IMR-90 (cell line): ENCODE results near the gene TMBIM6. TPM values are rescaled to one million over a fixed set of nuclear protein-coding genes. Genes with fewer than 3 reads are reported as not detected.

Source experiments
- ATAC-seq: fragments of 200-7000 bp; cut with Tn5 transposase; 2 replicates; pipeline ENCODE4 v1.9.1; 2020; ENCODE audit warnings: low read depth, mild to moderate bottlenecking, moderate library complexity
- BruUV-seq: library from RNA; stranded (reverse); fragments of 400-500 nt; replicated peaks from 2 replicates; lab custom pipeline; 2021; lab: Mats Ljungman, UMichigan
- CTCF ChIA-PET: fragments of 300-600 bp; formaldehyde crosslinking; extraction: SDS; loops from one replicate; lab custom pipeline; 2021; ENCODE audit warnings: antibody characterized with exemption; lab: Yijun Ruan, JAX
- POLR2A ChIA-PET: fragments of 300-600 bp; sonication (Branson Sonifier 250); formaldehyde crosslinking; loops from one replicate; lab custom pipeline; 2022; ENCODE audit warnings: antibody characterized with exemption; ENCODE audit not compliant: unreplicated experiment; lab: Charles Lee
- DNase-seq: peaks from one replicate; pipeline ENCODE4 v3.0.0; 2013
- H2AFZ ChIP-seq: replicated peaks from 2 replicates; pipeline ENCODE3; 2013; ENCODE audit warnings: low read length, mild to moderate bottlenecking; ENCODE audit not compliant: poor library complexity
- H2AK5ac ChIP-seq: 2 replicates; pipeline ENCODE4 v1.6.1; 2013; ENCODE audit warnings: low read depth, low read length, inconsistent platforms
- H2AK9ac ChIP-seq: replicated peaks from 2 replicates; pipeline ENCODE3; 2013; ENCODE audit warnings: mild to moderate bottlenecking, low read depth, low read length, moderate library complexity; ENCODE audit not compliant: poor library complexity
- H2BK120ac ChIP-seq: 2 replicates; pipeline ENCODE4 v1.6.1; 2013; ENCODE audit warnings: low read depth, low read length, inconsistent platforms
- H2BK15ac ChIP-seq: 3 replicates; pipeline ENCODE4 v1.6.1; 2013; ENCODE audit warnings: low read depth, low read length, inconsistent platforms
- H2BK20ac ChIP-seq: 2 replicates; pipeline ENCODE4 v1.6.1; 2013; ENCODE audit warnings: low read depth, mild to moderate bottlenecking, inconsistent platforms, low read length, moderate library complexity
- H2BK5ac ChIP-seq: 2 replicates; pipeline ENCODE4 v1.6.1; 2013; ENCODE audit warnings: mild to moderate bottlenecking, low read depth, low read length, inconsistent platforms; ENCODE audit not compliant: poor library complexity, severe bottlenecking
- H3K14ac ChIP-seq: replicated peaks from 2 replicates; pipeline ENCODE4 v1.6.1; 2013; ENCODE audit warnings: low read depth, low read length, inconsistent platforms
- H3K18ac ChIP-seq: 2 replicates; pipeline ENCODE4 v1.6.1; 2013; ENCODE audit warnings: low read depth, low read length, control low read depth
- H3K23ac ChIP-seq: 2 replicates; pipeline ENCODE4 v1.6.1; 2013; ENCODE audit warnings: low read depth, low read length, inconsistent platforms
- H3K27ac ChIP-seq: 2 replicates; pipeline ENCODE4 v1.5.1; 2013; ENCODE audit warnings: mild to moderate bottlenecking, control low read depth, low read length; ENCODE audit not compliant: insufficient read depth
- H3K27me3 ChIP-seq: 2 replicates; pipeline ENCODE4 v1.6.1; 2013; ENCODE audit warnings: low read length; ENCODE audit not compliant: control insufficient read depth, insufficient read depth
- H3K36me3 ChIP-seq: 2 replicates; pipeline ENCODE4 v1.6.1; 2013; ENCODE audit warnings: low read length, mixed read lengths; ENCODE audit not compliant: control insufficient read depth, insufficient read depth
- H3K4ac ChIP-seq: 2 replicates; pipeline ENCODE4 v1.6.1; 2013; ENCODE audit warnings: low read depth, low read length, inconsistent platforms
- H3K4me1 ChIP-seq: 2 replicates; pipeline ENCODE4 v1.6.1; 2013; ENCODE audit warnings: low read length, mixed read lengths; ENCODE audit not compliant: control insufficient read depth, insufficient read depth
- H3K4me2 ChIP-seq: 2 replicates; pipeline ENCODE4 v1.6.1; 2013; ENCODE audit warnings: low read depth, mild to moderate bottlenecking, control low read depth, low read length, moderate library complexity
- H3K4me3 ChIP-seq: 2 replicates; pipeline ENCODE4 v1.5.1; 2013; ENCODE audit warnings: low read depth, mild to moderate bottlenecking, control low read depth, low read length, moderate library complexity; ENCODE audit not compliant: insufficient read depth
- H3K56ac ChIP-seq: 2 replicates; pipeline ENCODE4 v1.6.1; 2013; ENCODE audit warnings: low read length, inconsistent platforms; ENCODE audit not compliant: insufficient read depth; ENCODE audit errors: extremely low read depth
- H3K79me1 ChIP-seq, 2 experiments: 2 replicates each; pipeline ENCODE4 v1.6.1; 2013; ENCODE audit warnings: low read length in 2 of 2, inconsistent platforms in 1 of 2, low read depth in 1 of 2
- H3K9ac ChIP-seq: 2 replicates; pipeline ENCODE4 v1.6.1; 2013; ENCODE audit warnings: low read depth, low read length, control low read depth
- H3K9me1 ChIP-seq: 2 replicates; pipeline ENCODE4 v1.6.1; 2013; ENCODE audit warnings: low read length, inconsistent platforms; ENCODE audit not compliant: insufficient read depth
- H3K9me3 ChIP-seq: 2 replicates; pipeline ENCODE4 v1.6.1; 2013; ENCODE audit warnings: low read length; ENCODE audit not compliant: control insufficient read depth, insufficient read depth
- H4K20me1 ChIP-seq: 2 replicates; pipeline ENCODE4 v1.6.1; 2013; ENCODE audit warnings: low read length, inconsistent platforms; ENCODE audit not compliant: insufficient read depth
- H4K5ac ChIP-seq: 2 replicates; pipeline ENCODE4 v1.6.1; 2013; ENCODE audit warnings: mild to moderate bottlenecking, low read depth, low read length, control low read depth
- H4K8ac ChIP-seq, 2 experiments: 2 replicates each; pipeline ENCODE4 v1.6.1; 2013; ENCODE audit warnings: low read depth in 2 of 2, low read length in 2 of 2, control low read depth in 1 of 2, inconsistent platforms in 1 of 2
- H4K91ac ChIP-seq: 2 replicates; pipeline ENCODE4 v1.6.1; 2013; ENCODE audit warnings: low read depth, low read length, inconsistent platforms; ENCODE audit not compliant: insufficient read depth
- CHD1 ChIP-seq: IDR thresholded peaks from 2 replicates; pipeline ENCODE4 v1.6.1; 2012; ENCODE audit warnings: low read depth, low read length, improper control_type of control experiment
- FOS ChIP-seq: fragments of 150-350 bp; IDR thresholded peaks from 2 replicates; pipeline ENCODE4 v1.6.1; 2016; ENCODE audit warnings: low read depth, low read length
- MXI1 ChIP-seq: IDR thresholded peaks from 2 replicates; pipeline ENCODE4 v1.6.1; 2012; ENCODE audit warnings: low read depth, mild to moderate bottlenecking, low read length, moderate library complexity, borderline replicate concordance
- NFE2L2 ChIP-seq: fragments of 150-350 bp; IDR thresholded peaks from 2 replicates; pipeline ENCODE4 v1.6.1; 2016; ENCODE audit warnings: low read depth, mild to moderate bottlenecking, low read length
- POLR2A ChIP-seq: IDR thresholded peaks from 2 replicates; pipeline ENCODE4 v1.6.1; 2012; ENCODE audit warnings: mild to moderate bottlenecking, low read depth, low read length
- RAD21 ChIP-seq: IDR thresholded peaks from 2 replicates; pipeline ENCODE4 v1.6.1; 2012; ENCODE audit warnings: low read length, improper control_type of control experiment
- RCOR1 ChIP-seq: IDR thresholded peaks from 2 replicates; pipeline ENCODE4 v1.6.1; 2012; ENCODE audit warnings: mild to moderate bottlenecking, low read length, improper control_type of control experiment; ENCODE audit not compliant: insufficient replicate concordance
- SMC3 ChIP-seq: fragments of 150-350 bp; IDR thresholded peaks from 2 replicates; pipeline ENCODE4 v1.6.1; 2016; ENCODE audit warnings: low read depth, mild to moderate bottlenecking, antibody characterized with exemption, low read length, moderate library complexity
- USF2 ChIP-seq: fragments of 150-350 bp; IDR thresholded peaks from 2 replicates; pipeline ENCODE4 v1.6.1; 2017; ENCODE audit warnings: mild to moderate bottlenecking, antibody characterized with exemption, low read length, low read depth
- WGBS, 2 experiments: methylation state at CpG; one replicate each; pipeline versions ENCODE4 v1.1.5 to v1.1.7; 2013; ENCODE audit warnings: missing lambda C conversion rate in 2 of 2; ENCODE audit not compliant: insufficient read length in 1 of 2; ENCODE audit errors: extremely low coverage in 2 of 2; 5-methylcytosine and 5-hydroxymethylcytosine counted together
- dilution Hi-C: fragments of 300-500 bp; cut with HindIII; formaldehyde crosslinking; loops from one replicate; pipeline ENCODE4 v1.14.3; 2018; ENCODE audit warnings: low sequenced_read_pairs; ENCODE audit not compliant: unreplicated experiment
- in situ Hi-C: fragments of 300-500 bp; cut with MboI; formaldehyde crosslinking; loops from 3 replicates; pipeline ENCODE4 v1.14.3; 2019; ENCODE audit warnings: low sequenced_read_pairs, inconsistent platforms, mixed read lengths
- intact Hi-C: fragments of 100-400 bp; cut with micrococcal nuclease; formaldehyde crosslinking; loops from 2 replicates; pipeline ENCODE4 v1.10.0; 2022
- polyA plus RNA-seq, 3 experiments: library from polyadenylated mRNA; depleted of rRNA; stranded (reverse); fragments of >200 nt; gene quantifications; 2 replicates each; pipeline ENCODE4 v1.2.3, GENCODE V29; 2012; ENCODE audit warnings: low replicate concordance in 1 of 3
- total RNA-seq: library from RNA; depleted of rRNA; stranded (reverse); fragments of >200 nt; gene quantifications from 2 replicates; pipeline ENCODE4 v1.2.3, GENCODE V29; 2012
- TF ChIP-seq, protein P1 (sequence below): conservative IDR thresholded peaks from 2 replicates; pipeline ENCODE4 v1.5.1; 2012; ENCODE audit warnings: mild to moderate bottlenecking, low read depth, low read length, improper control_type of control experiment
- TF ChIP-seq, protein P2 (sequence below): fragments of 150-350 bp; IDR thresholded peaks from 2 replicates; pipeline ENCODE4 v1.6.1; 2016; ENCODE audit warnings: low read depth, mild to moderate bottlenecking, low read length, moderate library complexity, borderline replicate concordance

TMBIM6 gene
- total and polyA plus RNA-seq, 2 of the 4 experiments (the other 2 are of a cell fraction) = 255 to 285 TPM

DNA sequence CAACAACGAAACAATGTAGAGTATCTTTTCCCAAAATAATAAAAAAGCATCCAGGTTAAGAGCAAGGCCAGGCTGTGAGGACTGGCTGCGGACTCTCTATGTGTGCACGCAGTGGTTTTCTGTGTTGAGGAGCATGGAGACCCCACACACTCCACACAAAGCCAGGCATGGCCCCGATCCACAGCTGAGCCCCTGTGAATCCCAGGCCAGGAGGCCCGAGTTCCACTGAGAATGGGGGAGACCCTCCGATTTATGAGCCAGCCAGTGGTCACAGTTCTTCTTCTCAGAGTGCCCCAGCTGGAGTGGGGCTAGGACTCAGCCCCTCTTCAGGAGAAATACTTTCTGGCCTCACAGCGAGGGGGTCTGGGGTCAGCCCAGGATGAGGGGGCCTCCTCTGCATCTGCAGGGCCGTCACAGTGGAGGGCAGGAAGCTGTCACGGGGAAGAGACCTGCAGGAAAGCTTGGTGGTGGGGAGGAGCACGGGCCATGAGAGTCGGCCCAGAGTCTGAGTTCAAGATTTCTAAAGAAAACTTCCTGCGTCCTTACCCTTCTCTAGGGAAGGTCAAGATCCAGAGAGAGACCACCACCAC lies 66.7 kb downstream of the TMBIM6 start:
- Histone ChIP-seq H3K36me3 (peaks cover 39% of the 10 kb centered on the region), H2AK9ac (no peak overlapping the region), H4K91ac (no peak overlapping the region), H4K8ac (no peak overlapping the region), H2BK120ac (no peak overlapping the region), H3K18ac (no peak overlapping the region), H3K4me2 (no peak overlapping the region), H4K20me1 (peaks cover 76% of the 10 kb centered on the region), H3K9ac (no peak overlapping the region), H3K4me1 (peaks cover 18% of the 10 kb centered on the region), H3K9me3 (no peaks in the 10 kb centered on the region), H3K14ac (no peak overlapping the region), H3K4me3 (no peak overlapping the region), H3K23ac (no peak overlapping the region), H3K27me3 (no peaks in the 10 kb centered on the region), H2BK20ac (no peak overlapping the region), H3K9me1 (peaks cover 10% of the 10 kb centered on the region), H2AK5ac (no peak overlapping the region), H4K5ac (no peak overlapping the region), H2AFZ (no peak overlapping the region), H2BK5ac (no peak overlapping the region), H3K79me1 (peaks cover 22 to 82% of the 10 kb centered on the region in 2 experiments), H2BK15ac (no peak overlapping the region), H3K56ac (no peak overlapping the region), H3K27ac (no peak overlapping the region), H3K4ac (no peak overlapping the region)
- in situ Hi-C loops = no loop called here
- ChIA-PET POLR2A (no interaction called here), CTCF (no interaction called here)
- BruUV-seq = no TSS peak
- TF ChIP-seq MXI1 (no peak), SMC3 (no peak), RAD21 (no peak), NFE2L2 (no peak), FOS (no peak), CHD1 (no peak), POLR2A (no peak), RCOR1 (no peak), USF2 (no peak)
- TF ChIP-seq, protein P1, sequence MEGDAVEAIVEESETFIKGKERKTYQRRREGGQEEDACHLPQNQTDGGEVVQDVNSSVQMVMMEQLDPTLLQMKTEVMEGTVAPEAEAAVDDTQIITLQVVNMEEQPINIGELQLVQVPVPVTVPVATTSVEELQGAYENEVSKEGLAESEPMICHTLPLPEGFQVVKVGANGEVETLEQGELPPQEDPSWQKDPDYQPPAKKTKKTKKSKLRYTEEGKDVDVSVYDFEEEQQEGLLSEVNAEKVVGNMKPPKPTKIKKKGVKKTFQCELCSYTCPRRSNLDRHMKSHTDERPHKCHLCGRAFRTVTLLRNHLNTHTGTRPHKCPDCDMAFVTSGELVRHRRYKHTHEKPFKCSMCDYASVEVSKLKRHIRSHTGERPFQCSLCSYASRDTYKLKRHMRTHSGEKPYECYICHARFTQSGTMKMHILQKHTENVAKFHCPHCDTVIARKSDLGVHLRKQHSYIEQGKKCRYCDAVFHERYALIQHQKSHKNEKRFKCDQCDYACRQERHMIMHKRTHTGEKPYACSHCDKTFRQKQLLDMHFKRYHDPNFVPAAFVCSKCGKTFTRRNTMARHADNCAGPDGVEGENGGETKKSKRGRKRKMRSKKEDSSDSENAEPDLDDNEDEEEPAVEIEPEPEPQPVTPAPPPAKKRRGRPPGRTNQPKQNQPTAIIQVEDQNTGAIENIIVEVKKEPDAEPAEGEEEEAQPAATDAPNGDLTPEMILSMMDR = no peak
- TF ChIP-seq, protein P2, sequence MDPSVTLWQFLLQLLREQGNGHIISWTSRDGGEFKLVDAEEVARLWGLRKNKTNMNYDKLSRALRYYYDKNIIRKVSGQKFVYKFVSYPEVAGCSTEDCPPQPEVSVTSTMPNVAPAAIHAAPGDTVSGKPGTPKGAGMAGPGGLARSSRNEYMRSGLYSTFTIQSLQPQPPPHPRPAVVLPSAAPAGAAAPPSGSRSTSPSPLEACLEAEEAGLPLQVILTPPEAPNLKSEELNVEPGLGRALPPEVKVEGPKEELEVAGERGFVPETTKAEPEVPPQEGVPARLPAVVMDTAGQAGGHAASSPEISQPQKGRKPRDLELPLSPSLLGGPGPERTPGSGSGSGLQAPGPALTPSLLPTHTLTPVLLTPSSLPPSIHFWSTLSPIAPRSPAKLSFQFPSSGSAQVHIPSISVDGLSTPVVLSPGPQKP = no peak
- no peak for DNase-seq
- intact Hi-C loops = no loop called here
- 60% methylated on average over 1 of the region's 12 CpGs; no CpG with 5 or more reads in 1 of the 2 experiments for WGBS, 2 experiments
- ATAC-seq = no peak
- dilution Hi-C loops = no loop called here
